Measurements from ENCODE around the gene EHMT2.
"Not testable (repeated sequence)": the region's sequence is repeated elsewhere in the genome, so short reads cannot be mapped to it uniquely, and the experiment has no call there.

The EHMT2 gene

GRCh38 chr6:31861150-31861549 is 36.3 kb downstream of the EHMT2 start:
- Histone ChIP-seq H3K9me3 (ENCODE audit: insufficient read depth, low read length) (no peaks in the 10 kb centered on the region), H3K4me3 (ENCODE audit: insufficient read length, low read depth) (no peak overlapping the region), H3K4me1 (ENCODE audit: insufficient read depth, insufficient read length) (peaks cover 4% of the 10 kb centered on the region), H3K36me3 (ENCODE audit: insufficient read depth, insufficient read length, low read length) (peaks cover 33% of the 10 kb centered on the region), H3K27me3 (ENCODE audit: insufficient read depth, insufficient read length) (no peaks in the 10 kb centered on the region), H3K9ac (ENCODE audit: insufficient read length, low read depth) (no peak overlapping the region)
- TF ChIP-seq ZNF274 (IDR thresholded peaks at IDR 0.05; ENCODE audit: low read depth, low read length), result no peak
- no peak for TF ChIP-seq SUZ12 (IDR thresholded peaks at IDR 0.05; ENCODE audit: extremely low read depth, insufficient read depth, insufficient read length)
- no peak for TF ChIP-seq YY1 (IDR thresholded peaks at IDR 0.05; ENCODE audit: insufficient read depth, insufficient read length)
- DNase-seq (ENCODE audit: low read depth, low spot score), result no peak

- Histone ChIP-seq H3K4me3 (ENCODE audit: insufficient read length, low read depth) (no peak overlapping the region), H3K4me1 (ENCODE audit: insufficient read depth, insufficient read length) (peaks cover 4% of the 10 kb centered on the region), H3K9me3 (ENCODE audit: insufficient read depth, low read length) (peaks cover 4% of the 10 kb centered on the region; the same call in 1 of the 2 replicates), H3K9ac (ENCODE audit: insufficient read length, low read depth) (no peak overlapping the region), H3K27me3 (ENCODE audit: insufficient read depth, insufficient read length) (no peaks in the 10 kb centered on the region), H3K36me3 (ENCODE audit: insufficient read depth, insufficient read length, low read length) (peaks cover 33% of the 10 kb centered on the region)
- no peak for DNase-seq (ENCODE audit: low read depth, low spot score)
- TF ChIP-seq SUZ12 (IDR thresholded peaks at IDR 0.05; ENCODE audit: extremely low read depth, insufficient read depth, insufficient read length), result no peak
- TF ChIP-seq YY1 (IDR thresholded peaks at IDR 0.05; ENCODE audit: insufficient read depth, insufficient read length), result no peak
- no peak for TF ChIP-seq ZNF274 (IDR thresholded peaks at IDR 0.05; ENCODE audit: low read depth, low read length)
Measured at GRCh38 chr6:31860349-31860748, 37.1 kb downstream of the EHMT2 start.

GRCh38 chr6:31859923-31860322 is 37.6 kb downstream of the EHMT2 start:
- H3K4me1 ChIP-seq (ENCODE audit: insufficient read depth, insufficient read length), result peaks cover 4% of the 10 kb centered on the region
- peaks cover 6% of the 10 kb centered on the region; the same call in 1 of the 2 replicates for H3K9me3 ChIP-seq (ENCODE audit: insufficient read depth, low read length)
- peaks cover 33% of the 10 kb centered on the region for H3K36me3 ChIP-seq (ENCODE audit: insufficient read depth, insufficient read length, low read length)
- no peaks in the 10 kb centered on the region for H3K27me3 ChIP-seq (ENCODE audit: insufficient read depth, insufficient read length)
- TF ChIP-seq YY1 (IDR thresholded peaks at IDR 0.05; ENCODE audit: insufficient read depth, insufficient read length), result no peak
- no peak for TF ChIP-seq ZNF274 (IDR thresholded peaks at IDR 0.05; ENCODE audit: low read depth, low read length)
- no peak for TF ChIP-seq SUZ12 (IDR thresholded peaks at IDR 0.05; ENCODE audit: extremely low read depth, insufficient read depth, insufficient read length)
- DNase-seq (ENCODE audit: low read depth, low spot score), result no peak
- H3K9ac ChIP-seq (ENCODE audit: insufficient read length, low read depth), result no peak overlapping the region
- no peak overlapping the region for H3K4me3 ChIP-seq (ENCODE audit: insufficient read length, low read depth)

- no peak for DNase-seq (ENCODE audit: low read depth, low spot score)
- Histone ChIP-seq H3K27me3 (ENCODE audit: insufficient read depth, insufficient read length) (no peaks in the 10 kb centered on the region), H3K4me3 (ENCODE audit: insufficient read length, low read depth) (no peak overlapping the region), H3K36me3 (ENCODE audit: insufficient read depth, insufficient read length, low read length) (peaks cover 33% of the 10 kb centered on the region), H3K9ac (ENCODE audit: insufficient read length, low read depth) (no peak overlapping the region), H3K4me1 (ENCODE audit: insufficient read depth, insufficient read length) (peaks cover 1% of the 10 kb centered on the region), H3K9me3 (ENCODE audit: insufficient read depth, low read length) (peaks cover 6% of the 10 kb centered on the region; the same call in 1 of the 2 replicates)
- TF ChIP-seq ZNF274 (IDR thresholded peaks at IDR 0.05; ENCODE audit: low read depth, low read length) (no peak), SUZ12 (IDR thresholded peaks at IDR 0.05; ENCODE audit: extremely low read depth, insufficient read depth, insufficient read length) (no peak), YY1 (IDR thresholded peaks at IDR 0.05; ENCODE audit: insufficient read depth, insufficient read length) (no peak)
Measured at GRCh38 chr6:31858707-31859106, 38.8 kb downstream of the EHMT2 start.

- H3K4me1 ChIP-seq (ENCODE audit: insufficient read depth, insufficient read length); H3K27me3 ChIP-seq (ENCODE audit: insufficient read depth, insufficient read length); H3K4me3 ChIP-seq (ENCODE audit: insufficient read length, low read depth); H3K9ac ChIP-seq (ENCODE audit: insufficient read length, low read depth); DNase-seq (ENCODE audit: low read depth, low spot score); H3K9me3 ChIP-seq (ENCODE audit: insufficient read depth, low read length): not testable (repeated sequence)
- H3K36me3 ChIP-seq (ENCODE audit: insufficient read depth, insufficient read length, low read length), result peaks cover 33% of the 10 kb centered on the region
Measured at GRCh38 chr6:31857774-31858173, 39.7 kb downstream of the EHMT2 start.

GRCh38 chr6:31851980-31852718 is 45.3 kb downstream of the EHMT2 start:
- not testable (repeated sequence) for H3K9ac ChIP-seq (ENCODE audit: insufficient read length, low read depth); H3K4me1 ChIP-seq (ENCODE audit: insufficient read depth, insufficient read length); H3K4me3 ChIP-seq (ENCODE audit: insufficient read length, low read depth); H3K36me3 ChIP-seq (ENCODE audit: insufficient read depth, insufficient read length, low read length); DNase-seq (ENCODE audit: low read depth, low spot score); H3K27me3 ChIP-seq (ENCODE audit: insufficient read depth, insufficient read length)
- peaks cover 18% of the 10 kb centered on the region; the same call in 1 of the 2 replicates for H3K9me3 ChIP-seq (ENCODE audit: insufficient read depth, low read length)

- Histone ChIP-seq H3K9me3 (ENCODE audit: insufficient read depth, low read length) (peaks cover 18% of the 10 kb centered on the region; the same call in 1 of the 2 replicates), H3K4me1 (ENCODE audit: insufficient read depth, insufficient read length) (no peaks in the 10 kb centered on the region), H3K36me3 (ENCODE audit: insufficient read depth, insufficient read length, low read length) (no peaks in the 10 kb centered on the region), H3K9ac (ENCODE audit: insufficient read length, low read depth) (no peak overlapping the region), H3K27me3 (ENCODE audit: insufficient read depth, insufficient read length) (no peaks in the 10 kb centered on the region), H3K4me3 (ENCODE audit: insufficient read length, low read depth) (no peak overlapping the region)
- TF ChIP-seq SUZ12 (IDR thresholded peaks at IDR 0.05; ENCODE audit: extremely low read depth, insufficient read depth, insufficient read length) (no peak), ZNF274 (IDR thresholded peaks at IDR 0.05; ENCODE audit: low read depth, low read length) (no peak), YY1 (IDR thresholded peaks at IDR 0.05; ENCODE audit: insufficient read depth, insufficient read length) (no peak)
- no peak for DNase-seq (ENCODE audit: low read depth, low spot score)
Measured at GRCh38 chr6:31851485-31851832, 46.0 kb downstream of the EHMT2 start.

All from NT2/D1 (cell line).